ENCODE results near the gene MRPL10.
"Not testable (repeated sequence)": the region's sequence is repeated elsewhere in the genome, so short reads cannot be mapped to it uniquely, and the experiment has no call there.

The MRPL10 gene

GRCh38 chr17:47789611-47790561, 41.5 kb downstream of the MRPL10 start:
- DNase-seq: peak; percentile 35

- no peak for DNase-seq
Observed at GRCh38 chr17:47785538-47786123, 45.7 kb downstream of the MRPL10 start.

GRCh38 chr17:47781397-47781796, 49.9 kb downstream of the MRPL10 start:
- DNase-seq: no peak

GRCh38 chr17:47778184-47778635, 53.1 kb downstream of the MRPL10 start:
- DNase-seq: no peak

DNA sequence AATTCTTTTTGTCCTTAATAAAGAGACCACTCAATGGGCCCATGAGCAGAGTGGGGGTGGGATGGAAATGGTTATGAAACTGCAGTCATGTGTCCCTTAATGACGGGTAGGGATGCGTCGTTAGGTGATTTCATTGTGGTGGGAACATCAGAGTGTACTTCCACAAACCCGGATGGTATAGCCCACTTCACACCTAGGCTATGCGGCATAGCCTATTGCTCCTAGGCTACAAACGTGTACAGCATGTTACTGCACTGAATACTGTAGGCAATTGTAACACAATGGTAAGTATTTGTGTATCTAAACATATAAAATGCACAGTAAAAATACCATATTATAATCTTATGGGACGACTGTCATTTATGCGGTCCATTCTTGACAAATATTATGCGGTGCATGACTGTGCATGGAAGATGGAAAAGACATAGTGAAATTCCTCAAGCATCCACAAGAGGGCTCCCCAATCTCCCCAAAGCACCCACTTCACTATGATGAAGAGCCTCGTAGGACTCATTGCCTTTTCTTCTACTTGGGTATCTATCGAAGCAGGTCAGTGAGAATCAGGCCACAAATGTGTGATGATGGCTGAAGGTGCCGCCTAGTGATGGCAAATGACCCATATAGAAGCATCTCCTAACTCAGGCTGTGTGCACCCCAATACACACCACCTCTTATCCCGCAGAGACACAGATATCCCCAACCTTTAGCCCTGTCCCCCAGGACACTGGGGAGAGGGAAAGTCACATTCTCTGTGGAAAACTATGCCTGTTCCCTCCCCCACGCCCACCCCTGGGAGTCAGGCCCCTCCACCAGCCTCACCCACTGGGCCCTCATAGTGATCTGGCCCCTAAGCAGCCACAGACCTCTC, 54.8 kb downstream of the MRPL10 start:
- no peak for DNase-seq

DNA sequence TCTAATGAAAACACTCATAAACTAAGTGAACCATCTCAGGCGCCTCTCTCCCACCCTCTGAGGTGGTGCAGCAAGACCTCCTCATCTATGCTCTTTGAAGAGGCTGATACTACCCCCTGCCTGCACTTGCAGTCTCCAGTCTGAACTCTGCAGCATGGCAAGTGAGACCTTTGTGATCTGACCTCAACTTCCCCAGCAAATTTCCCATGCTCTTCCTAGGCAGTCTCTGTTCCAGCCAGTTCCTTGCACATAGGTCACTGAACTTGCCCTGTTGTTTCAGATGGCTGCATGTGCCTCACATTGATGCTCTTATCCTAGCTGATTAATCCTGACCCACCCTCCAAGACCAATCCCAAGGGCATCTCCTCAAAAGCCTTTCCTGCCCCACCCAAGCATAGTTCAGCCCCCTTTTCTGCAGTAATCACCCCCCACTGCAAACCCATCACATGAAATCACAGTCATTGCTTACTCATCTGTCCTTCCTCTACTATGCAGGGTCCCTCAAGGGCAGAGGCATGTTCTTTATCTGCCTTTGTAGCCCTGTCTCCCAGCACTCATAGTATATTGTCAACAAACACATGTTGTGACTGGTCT, 56.3 kb downstream of the MRPL10 start:
- DNase-seq: no peak

- DNase-seq: no peak
Observed at GRCh38 chr17:47774331-47774730, 57.0 kb downstream of the MRPL10 start.

- not testable (repeated sequence) for DNase-seq
Observed at GRCh38 chr17:47773649-47774048, 57.7 kb downstream of the MRPL10 start.

Measured in midbrain (tissue), 1 donor.